T-helper 1 cell (primary cell): Measurements from ENCODE around the gene SH3BP5L.

Source experiments
- DNase-seq, 5 donors: peaks; one replicate each; pipeline ENCODE4 v3.0.0-alpha.2; 2012 to 2020

The SH3BP5L gene

DNA sequence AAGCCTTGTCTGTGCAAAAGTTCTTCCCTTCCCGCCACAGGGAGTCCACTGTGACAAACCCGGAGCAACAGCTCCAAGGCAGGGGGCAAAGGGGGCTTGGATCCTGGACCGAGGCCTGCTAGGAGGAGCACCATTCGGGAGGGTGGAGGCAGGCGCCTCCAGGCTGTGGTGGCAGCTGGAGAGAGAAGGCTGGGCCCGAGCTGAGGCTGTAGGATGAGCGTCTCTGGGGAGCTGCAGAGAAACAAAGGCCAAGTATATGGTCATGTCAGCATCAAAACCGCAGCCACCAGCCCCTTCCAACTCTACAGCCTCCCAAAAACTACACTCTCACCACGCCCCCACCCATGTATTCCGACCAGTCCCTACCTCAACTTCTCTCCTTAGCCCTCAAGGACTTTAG is 579 bp downstream of the SH3BP5L start:
- no peak for DNase-seq

DNA sequence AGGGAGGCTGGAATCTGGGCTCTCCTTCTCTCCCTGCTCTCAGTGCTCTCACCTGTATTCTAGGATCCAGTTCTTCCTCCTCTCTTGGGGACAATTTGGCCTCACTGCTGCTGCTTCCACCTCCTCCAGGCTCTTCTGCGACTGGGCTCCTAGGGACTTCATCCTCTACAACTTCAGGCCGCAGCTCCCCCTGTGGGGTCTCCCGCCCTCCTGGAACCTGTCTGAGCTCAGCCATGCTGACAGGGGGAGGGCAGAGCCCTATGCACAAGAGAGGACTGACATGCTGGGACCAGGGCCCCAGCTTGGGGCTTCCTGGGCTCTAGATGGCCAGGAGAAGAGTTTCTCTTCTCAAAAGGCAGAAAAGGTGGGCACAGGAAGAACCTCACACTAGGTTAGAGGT is 1.0 kb downstream of the SH3BP5L start:
- no peak for DNase-seq

DNA sequence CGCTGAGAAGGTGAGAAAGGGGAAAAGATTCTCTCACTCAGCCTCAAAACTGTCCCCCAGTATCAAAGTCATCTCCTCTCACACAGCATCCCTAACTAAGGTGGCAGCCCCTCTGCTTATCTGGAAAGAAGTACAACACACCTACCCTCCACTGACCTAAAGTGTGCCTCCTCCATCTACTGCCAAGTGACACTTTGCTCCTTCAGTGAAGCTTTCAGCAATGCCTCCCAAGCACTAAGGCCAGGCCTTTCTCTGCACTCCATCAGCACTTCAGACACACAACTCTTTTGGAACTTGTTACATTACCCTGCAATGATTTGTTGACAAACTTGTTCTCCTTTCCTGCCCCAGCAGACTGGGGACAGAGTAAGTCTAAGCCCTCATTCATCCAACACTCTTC is 1.4 kb downstream of the SH3BP5L start:
- DNase-seq: no peak

DNA sequence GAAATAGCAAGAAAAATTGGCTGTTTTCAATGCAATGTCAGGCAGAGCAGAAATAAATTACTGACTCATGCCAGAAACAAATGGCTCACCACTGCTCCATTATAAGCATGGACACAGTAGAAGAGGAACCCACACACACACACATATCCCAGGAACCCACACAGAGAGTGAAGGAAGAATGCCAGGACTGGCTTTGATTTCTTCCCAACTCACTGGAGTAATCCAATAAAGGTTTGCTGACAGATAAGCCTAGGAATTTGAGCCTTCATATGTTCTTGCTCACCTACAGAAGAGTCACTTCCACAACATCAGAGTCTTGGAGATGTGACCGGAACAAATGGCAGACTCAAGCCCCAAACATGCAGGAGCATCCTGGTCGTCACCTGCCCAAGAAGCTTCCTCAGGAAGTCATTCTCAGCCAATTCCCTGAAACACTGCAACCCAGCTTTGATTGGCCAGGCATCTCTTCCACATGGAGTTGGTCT is 2.2 kb downstream of the SH3BP5L start:
- DNase-seq: no peak

DNA sequence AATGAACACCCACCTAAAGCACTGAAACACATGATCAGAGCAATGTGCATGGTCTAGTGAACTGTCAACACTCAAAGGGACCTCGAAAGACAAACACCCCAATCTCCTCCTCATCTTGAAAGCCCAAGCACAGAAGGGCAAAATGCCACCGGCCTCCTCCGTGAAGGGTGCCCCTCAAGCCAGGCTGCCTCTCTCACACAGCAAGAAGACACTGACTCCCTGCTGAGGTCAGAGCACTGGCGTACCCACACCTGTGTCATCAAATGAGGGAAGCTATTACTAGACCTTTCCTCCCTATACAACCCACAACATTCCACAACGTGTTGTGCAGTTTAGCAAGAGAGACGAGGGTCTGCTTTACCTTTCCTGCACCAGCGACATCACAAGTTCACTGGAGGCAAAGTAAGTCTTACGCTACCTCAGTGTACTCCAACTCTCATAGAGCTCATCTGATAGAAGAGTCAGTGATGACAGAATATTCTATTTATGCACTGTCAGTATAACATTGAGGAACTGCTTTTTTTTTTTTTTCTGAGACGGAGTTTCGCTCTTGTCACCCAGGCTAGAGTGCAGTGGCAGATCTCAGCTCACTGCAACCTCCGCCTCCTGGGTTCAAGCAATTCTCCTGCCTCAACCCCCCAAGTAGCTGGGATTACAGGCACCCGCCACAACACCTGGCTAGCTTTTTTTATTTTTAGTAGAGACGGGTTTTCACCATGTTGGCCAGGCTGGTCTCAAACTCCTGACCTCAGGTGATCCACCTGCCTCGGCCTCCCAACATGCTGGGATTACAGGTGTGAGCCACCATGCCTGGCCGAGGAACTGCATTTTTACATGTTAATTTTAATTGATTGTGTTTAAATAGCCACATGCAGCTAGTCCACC is 3.3 kb downstream of the SH3BP5L start:
- DNase-seq: no peak

DNA sequence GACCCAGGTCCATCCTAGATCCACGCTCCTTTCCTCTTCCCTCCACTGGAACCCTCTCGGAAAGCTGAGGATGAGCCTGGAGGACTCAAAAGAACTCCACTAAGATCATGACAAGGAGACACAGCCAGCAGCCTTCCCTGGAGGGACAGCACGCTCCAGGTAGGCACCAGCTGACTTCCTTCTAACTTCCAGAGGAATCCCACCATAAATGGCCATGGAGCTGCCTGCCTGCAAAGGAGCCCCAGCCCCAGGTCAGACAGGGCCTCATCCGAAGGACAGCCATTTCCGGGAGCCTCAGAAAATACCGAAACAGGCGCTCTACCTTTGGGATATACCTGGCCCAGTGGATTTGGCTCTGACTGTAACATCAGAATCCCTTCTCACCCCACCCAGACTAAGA is 4.1 kb downstream of the SH3BP5L start:
- DNase-seq: no peak

DNA sequence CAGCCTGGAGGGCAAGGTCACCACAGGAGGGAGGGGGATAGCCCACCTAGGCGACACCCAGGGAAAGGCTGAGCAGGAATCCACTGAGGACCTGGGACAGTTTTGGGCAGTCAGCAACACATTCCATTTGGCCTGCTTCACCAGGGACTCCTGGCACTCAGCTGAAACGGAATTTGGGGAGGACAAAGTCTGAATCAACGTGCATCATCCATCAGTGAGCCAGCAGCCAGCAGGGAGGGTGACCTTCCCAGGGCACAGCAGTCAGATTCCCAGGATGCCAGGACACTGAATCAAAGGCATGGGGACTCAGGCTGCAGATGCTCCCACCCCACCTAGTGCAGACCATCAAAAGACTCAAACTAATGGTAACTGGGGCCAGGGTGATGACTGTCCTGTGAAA is 4.6 kb downstream of the SH3BP5L start:
- DNase-seq: no peak

DNA sequence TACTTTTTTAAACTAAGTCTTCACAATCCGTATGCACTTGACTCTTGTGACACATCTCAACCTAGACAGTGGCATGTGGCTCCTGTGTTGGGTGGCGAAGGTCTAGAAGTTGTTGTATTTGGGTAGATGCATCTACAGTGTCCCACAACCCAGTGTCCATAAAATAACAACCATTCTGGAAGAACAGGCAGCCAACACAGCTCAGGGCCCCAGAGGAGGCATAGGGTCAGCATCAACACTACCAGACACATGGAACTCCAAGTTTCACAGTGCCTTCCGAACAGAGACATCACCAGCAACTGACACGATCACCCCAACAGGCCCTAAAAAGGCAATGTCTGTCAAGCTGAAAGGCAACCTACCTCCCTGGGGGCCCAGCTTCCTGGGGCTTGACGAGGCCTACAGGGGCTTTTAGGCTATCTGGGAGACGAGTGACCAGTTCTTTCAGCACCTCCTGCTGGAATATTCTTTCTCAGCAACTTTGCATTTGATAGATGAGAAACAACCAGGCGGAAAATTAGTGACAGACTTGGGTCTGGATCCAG is 5.6 kb downstream of the SH3BP5L start:
- DNase-seq: no peak

DNA sequence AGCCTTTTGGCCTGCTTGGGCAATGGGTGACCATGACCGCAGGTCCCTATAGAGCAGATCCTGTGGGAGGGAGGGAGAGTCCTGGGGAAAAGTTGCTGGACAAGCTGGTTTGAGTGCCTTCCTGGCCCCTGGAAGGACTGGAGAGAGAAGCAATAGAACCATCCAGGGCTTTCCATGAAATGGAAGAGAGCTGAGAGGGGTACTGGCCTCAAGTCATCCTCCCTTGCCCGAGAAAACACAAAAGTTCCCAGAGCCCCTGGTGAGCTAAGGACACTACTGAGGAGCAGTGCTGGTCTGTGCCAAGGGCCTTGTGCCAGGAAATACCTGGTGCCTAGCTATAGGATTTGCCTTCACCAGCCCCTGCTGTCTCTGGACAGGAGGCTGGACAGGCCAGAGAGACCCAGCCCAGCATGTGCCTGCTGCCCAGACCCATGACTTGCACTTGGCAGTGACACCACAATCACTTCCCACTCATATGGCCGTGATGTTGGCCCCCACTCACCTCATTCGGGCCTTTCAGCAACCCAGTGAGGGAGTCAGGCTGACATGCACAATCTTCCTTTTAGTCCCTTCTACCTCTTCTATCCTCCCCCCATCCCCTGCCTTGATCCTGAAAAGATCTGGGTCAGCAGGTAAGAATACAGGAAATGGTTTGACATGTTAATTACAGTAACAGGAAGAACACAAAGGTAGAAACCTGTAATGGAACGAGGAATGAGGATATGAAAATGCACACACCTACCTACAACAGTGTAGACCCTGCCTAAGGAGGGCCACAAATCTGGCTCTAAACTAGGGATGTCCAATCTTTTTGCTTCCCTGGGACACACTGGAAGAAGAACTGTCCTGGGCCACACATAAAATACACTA is 7.0 kb downstream of the SH3BP5L start:
- DNase-seq: no peak

DNA sequence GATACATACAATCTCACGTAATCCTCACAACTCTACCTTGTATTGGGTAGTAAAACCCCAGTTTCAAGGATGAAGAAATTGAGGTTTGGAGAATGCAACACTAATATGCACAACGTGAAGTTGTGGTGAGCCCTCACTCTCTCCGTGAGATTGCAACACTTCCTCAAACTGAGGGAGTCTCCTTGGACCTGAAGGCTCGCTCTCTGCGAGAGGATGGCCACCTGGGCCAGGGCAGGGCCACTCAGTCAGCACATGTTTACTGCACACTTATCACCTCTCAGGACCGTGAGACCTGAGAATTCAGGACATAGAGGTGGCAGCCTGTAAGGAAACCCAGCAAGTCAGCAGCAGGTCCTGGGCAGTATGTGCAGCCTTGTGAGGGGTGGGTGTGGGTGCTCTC is 8.7 kb downstream of the SH3BP5L start:
- no peak for DNase-seq

DNA sequence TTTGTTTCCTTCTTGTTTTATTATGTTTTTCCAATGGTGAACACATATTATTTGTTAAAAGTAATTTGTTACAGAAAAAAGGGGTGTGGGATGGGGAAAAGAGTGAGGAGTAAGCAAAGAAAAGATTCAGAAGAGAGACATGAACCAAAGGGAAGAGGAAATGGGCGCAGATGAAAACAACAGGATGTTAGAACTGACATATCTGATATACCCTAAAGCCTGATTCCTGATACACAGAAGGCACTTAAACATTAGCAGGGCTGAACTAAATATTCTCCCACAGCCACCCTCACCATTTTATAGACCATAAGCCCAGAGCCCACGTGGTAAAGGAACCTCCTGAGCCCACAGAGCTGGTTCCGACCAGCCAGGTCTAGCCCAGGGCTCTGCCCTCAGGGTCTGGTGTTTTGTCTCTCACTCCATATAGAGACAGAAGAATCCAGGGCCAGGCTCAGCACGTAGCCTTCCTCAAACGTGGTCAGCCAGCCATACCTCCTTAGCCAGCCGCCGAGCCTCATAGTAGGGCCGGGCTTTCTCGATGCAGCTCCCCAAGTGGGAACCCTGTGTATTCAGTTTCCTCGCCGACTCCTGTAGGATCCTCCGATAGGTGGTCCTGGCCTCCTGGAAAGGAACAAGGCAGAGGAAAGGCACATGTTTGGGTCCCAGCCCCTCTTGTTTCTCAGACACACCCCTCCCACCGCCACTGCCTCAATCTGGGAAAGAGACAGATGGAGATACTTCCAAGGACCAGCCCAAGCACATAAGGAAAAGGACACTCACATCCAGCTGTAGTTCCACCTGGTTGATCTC is 9.5 kb downstream of the SH3BP5L start:
- DNase-seq: no peak

DNA sequence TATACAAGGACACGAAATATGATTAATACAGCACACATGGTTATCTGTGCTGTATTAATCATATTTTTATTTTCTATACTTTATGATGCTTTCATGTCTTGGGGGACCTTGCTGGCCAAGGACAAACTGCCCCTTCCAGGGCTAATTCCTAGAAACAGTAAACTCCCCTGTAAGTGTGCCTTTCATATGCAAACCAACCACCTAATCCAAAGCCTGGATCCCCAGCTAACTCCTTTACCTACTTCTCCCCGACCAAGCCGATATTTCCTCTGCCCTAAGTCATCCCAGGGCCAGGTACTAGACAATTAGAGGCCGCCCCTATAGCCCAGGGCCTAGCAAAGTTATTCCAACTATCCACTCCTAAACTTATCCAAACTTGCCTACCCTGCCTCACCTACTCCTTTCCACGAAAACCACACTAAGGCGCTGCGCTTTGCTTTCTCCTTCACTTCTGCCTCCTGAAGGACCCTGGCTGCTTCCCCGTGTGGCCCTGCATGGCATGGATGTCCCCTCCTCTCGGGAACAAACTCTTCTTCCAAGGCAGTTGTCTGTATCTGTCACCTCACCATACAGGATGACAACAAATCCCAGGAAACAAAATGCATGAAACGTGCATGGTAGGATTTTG is 10.2 kb downstream of the SH3BP5L start:
- DNase-seq: no peak

DNA sequence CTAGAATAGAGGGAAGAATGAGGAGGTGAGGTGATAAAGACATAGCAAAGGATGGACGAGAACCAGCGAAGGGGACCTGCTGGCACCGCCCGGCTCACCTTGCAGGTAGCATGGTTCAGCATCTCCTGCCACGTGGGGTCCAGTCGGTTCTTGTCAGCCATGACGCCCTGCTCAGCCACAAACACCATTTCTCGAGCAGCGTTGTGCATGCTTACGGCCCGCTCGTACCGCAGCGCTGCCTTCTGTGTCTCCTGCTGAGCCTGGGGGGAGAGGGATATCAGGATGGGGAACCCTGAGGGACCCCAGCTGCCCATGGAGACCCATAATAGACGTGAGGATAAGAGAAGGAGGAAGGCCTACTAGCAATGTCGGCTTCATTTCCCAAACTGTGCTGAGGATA is 11.4 kb downstream of the SH3BP5L start:
- DNase-seq: no peak

DNA sequence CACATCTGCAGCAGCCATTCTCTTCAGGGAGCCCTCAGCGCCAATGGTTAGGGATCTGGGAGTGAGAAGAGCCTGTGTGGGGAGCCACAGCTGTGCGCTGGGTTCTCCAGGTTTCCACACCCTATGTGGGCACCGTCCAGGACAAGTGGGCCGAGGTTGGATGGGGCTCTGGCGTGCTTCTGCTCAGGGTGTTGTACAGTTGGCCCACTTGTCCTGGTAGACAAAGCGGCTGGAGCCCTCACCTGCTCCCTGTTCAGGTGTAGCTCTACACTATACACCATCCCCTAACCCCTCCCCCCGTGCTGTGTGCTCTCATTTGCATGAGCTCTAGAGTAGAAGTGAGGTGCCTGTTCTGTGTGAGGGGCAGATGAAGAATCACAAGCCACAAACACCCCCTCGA is 12.2 kb downstream of the SH3BP5L start:
- DNase-seq: no peak

DNA sequence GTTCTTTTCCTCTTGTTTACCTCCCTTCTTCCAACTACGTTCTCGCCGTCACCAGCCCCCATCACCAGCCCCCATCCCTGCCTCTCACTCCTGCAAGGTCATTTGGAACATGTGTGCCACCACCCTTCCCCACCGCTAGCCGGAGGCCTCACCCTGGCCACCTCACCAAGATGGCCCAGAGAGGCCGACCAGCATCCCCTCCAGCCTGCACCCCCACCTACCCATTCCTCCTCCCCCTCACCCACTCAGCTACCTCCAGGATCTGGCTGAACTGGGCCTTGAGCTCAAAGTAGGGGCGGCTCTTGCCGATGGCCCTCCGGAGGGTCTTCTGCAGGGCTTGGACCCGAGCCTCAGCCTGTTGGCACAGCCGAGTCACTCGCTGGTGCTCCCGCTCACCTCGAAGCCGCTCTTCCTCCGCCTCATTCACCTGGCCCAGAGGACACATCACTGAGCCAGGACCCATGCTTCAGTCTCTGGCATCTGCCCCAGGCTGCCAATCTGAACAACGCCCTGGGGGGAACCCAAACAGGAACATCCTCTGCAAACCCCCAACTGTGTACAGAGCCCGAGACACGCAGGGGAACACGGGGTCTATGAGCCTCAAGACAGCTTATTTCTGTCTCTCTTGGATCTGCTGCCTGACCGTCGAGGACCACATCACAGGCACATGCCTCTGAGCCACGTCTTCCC is 12.8 kb downstream of the SH3BP5L start:
- no peak for DNase-seq

DNA sequence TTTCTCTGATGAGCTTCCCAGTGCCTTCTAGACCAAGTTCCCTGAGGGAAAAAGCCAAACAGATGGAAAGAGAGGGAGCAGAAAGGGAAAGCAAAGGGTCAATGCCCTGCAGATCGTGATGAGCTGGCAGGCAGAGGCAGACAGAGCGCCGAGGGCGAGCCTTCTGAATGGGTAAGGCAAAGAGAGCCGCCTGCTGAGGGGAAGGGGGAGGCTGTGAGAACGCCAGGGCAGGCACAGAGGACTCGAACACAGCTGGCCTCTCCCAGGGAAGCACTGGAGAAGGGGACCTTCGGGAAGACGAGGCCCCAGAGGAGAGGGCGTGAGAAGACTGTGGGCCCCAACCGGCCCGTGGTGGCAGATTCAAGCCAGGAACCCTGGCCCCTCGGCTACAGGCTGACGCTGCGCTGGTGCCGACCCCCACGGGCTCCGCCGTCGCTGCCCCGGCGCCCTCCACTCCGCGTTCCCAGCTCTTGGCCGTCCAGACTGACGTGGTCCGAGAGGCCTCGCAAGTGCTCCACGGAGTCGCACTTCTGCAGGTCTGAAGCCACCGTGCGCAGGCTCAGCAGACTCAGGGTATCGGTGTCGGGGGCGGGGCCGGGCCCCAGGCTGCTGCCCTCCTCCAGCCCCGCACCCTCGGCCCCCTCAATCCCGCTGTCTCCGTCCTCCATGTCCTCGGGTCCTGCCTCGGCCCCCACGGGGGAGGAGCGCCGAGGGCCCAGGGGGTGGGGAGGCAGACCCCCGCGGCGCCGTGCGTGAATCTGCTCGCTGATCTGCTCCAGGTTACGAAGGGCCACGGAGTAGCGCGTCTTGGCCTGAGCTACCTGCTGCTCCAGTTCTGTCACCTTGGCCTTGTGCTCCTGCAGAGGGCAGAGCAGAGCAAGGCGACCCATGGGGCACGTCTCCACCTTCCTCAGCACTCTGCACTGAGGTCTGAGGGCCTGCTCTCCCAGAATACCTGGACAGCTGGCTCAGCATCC is 13.9 kb downstream of the SH3BP5L start:
- DNase-seq: no peak

DNA sequence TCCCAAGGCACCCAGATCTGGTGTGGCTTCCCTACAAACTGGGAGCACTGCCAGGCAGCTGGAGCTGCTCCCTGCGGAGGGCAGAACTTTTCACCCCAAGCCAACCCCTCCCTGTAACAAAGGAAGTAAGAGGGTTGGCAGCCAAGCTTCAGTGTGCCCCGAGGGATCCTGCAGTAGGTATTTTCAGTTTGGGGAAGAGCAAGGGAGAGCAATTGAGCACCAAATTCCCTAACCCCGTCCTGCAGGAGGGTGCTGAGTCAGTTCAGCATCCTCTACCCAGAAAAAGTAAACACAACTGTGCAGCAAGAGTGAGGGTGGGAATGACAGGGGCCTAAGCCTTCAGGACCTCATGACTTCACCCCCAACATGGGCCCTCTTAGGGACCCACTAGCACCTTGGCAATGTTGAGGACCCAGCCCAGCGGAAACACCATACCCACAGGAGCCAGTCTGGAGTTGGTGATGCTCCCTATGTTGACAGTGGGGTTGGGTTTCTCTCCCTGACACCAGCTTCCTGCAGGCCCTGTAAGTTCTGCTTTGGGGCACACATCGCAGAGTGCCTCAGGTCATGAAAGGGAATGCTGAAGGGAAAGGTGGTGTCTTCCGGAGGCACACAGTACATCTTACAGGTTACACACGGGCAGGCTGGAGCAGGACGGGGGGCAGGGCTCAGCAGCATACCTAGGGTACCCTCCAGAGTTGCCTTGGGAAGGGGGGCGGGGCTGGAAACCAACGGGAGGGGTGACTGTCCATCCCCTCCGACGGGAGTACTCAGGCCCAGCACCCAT is 14.8 kb downstream of the SH3BP5L start:
- DNase-seq: no peak

DNA sequence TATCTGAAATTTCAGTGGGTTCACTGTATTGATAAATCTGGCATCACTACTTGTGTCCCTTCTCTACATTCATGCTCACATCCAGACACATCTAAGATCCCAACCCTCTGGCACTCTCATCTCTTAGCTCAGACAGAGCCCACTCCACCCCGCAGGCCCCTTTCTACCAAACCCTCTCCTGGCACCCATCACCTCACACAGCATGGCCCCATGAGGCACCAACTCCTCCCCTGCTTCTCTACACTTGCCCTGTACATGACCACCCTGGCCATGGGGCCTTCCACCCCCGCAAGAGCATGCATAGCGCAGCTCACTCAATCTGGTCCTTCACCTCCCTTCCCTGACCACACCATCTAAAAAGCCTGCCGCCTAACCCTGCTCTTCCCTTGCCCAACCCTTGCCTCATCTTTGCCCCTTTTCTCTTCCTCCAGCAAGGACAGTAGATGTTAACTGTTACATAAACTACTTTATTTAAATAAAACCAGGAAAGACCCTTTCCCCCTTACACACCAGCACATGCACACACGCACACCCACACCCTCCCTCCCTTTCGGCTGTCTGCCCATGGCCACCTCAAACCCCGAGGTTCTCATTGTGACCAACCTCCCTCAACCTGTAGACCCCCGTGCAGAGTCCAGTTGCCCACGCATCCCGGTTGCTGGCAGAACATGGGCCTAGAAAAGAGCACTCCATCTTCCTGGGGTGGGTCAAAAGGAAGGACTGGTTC is 15.6 kb downstream of the SH3BP5L start:
- DNase-seq: no peak

DNA sequence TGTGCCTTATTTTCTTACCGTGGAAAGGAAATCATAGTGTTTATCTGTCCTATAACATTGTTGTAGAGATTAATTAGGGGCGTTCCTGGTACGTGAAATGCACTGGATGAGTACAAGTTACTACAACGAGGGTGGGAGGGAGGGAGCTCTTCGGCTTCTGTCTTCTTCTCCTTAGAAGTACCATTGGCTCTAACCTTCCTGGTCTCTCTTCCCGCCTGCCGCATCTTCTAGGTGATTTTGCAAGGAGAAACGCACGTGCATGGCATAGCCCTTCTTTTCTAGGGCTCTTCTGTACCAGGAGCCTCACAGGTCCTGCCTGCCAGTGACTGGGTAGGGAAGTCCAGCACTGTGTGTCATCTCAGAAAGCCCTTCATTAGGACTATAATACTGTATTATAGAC is 16.8 kb downstream of the SH3BP5L start:
- no peak for DNase-seq
